GM19035 (cell line): ENCODE data around the gene KRT28.

Source experiments
- ATAC-seq: cut with Tn5 transposase; IDR thresholded peaks from one replicate; pipeline ENCODE4 v1.9.1; 2021; ENCODE audit not compliant: unreplicated experiment

KRT28 gene

GRCh38 chr17:40799859-40800258 is at the start of gene KRT28:
TSS of gene KRT28 (minus strand) at chr17:40799959. CDS start at chr17:40799893, 66 bp downstream.
- no peak for ATAC-seq

- no peak for ATAC-seq
Observed at GRCh38 chr17:40848583-40849235, 49.0 kb upstream of the KRT28 start.

DNA sequence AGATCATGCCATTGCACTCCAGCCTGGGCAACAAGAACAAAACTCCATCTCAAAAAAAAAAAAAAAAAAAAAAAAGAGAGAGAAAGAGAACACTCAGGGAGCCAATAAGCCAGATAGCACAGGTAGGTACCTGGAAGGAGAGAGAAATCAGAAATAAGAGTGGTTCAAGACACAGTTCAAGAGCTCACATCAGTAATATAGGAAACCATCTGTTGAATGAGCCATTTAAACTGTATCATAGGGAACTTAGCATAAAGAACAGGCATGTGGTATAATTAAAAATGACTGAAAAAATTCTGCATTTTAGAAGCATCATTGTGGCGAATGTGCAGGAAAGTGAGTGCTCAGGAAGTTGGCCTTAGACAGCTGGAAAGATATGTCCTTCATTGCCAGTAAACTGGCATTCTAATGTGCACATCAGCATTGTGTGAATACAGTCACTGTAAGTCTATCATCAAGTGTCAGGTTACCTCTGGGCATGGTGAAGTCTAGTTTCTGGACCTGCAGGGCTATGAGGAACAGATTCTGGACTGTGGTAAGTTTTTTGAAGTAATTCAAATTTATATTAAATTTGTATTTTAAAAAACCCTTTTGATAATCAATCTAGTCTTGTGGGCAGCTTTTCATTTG is 46.9 kb upstream of the KRT28 start:
- no peak for ATAC-seq

GRCh38 chr17:40844671-40845107 is 44.9 kb upstream of the KRT28 start:
- ATAC-seq: no peak

DNA sequence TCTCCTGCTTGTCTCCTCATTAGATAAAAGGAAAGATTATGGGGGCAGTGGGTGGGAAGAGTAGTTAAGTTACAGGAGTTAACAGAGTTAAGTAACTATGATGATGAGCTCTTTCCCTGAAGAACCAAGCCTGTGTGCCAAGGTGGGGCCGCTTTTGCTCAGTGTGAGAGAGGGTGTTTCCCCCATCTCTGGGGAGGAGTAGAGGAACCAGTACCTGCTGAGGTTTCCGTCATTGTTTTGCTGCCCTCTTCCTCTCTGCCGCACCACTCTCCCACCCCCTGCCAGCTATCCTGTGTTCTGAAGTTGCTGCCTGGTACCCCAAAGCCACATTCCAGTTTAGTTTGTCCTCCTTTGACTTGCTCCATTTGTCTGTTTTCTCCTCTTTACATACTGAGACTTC is 43.5 kb upstream of the KRT28 start:
- no peak for ATAC-seq

DNA sequence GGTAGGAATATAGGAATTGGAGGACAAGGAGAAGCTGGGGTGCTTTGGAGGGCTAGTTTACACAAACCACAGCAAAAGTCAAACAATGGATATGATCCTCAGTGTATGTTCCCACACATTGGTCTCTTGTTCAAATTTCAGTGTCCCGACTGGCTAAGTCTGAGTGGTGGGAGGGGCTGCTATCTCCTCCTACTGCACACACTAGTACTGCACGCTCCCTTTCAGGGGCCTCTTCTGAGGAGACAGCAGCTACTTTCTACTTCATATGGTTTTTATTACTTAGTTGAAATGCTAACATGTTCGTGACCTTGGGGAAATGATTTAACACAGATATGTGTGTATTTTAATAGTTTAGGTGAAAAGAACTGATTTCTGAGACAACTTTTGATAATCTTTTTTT is 41.5 kb upstream of the KRT28 start:
- no peak for ATAC-seq

- no peak for ATAC-seq
Observed at GRCh38 chr17:40839194-40839593, 39.4 kb upstream of the KRT28 start.

DNA sequence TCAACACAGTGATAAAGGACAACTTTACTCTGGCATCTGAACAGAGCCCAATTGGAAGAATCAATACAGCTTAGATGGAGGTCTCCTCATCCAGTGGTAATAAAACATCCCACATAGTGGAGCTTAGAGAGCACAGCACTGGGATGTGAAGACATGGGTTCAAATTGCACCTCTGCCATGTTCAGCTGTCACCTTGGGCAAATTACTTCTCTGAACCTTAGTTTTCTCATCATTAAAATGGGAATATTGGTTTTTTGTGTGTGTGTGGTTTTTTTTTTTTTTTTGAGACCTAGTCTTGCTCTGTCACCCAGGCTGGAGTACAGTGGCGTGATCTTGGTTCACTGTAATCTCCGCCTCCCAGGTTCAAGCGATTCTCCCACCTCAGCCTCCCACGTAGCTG is 36.3 kb upstream of the KRT28 start:
- no peak for ATAC-seq

GRCh38 chr17:40833882-40834281 is 34.1 kb upstream of the KRT28 start:
- ATAC-seq: no peak

- ATAC-seq: no peak
Observed at GRCh38 chr17:40832840-40833239, 33.1 kb upstream of the KRT28 start.

DNA sequence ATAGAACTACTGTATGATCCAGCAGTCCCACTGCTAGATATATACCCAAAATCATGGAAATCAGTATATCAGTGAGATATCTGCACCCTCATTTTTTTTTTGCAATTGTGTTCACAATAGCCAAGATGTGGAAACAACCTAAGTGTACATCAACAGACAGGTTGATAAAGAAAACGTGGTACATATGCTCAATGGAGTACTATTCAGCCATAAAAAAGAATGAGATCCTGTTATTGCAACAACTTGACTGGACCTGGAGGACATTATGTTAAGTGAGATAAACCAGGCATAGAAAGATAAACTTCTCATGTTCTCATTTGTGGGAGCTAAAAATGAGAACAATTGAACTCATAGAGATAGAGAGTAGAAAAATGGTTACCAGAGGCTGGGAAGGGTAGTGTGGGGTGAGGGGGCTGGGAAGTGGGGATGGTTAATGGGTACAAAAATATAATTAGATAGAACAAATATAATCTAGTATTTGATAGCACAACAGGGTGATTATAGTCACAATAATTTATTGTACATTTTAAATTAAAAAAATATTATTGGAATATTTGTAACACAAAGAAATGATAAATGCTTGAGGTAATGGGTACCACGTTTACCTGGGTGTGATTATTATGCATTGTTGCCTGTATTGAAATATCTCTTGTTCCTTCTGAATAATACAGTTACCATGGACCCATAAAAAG is 30.5 kb upstream of the KRT28 start:
- ATAC-seq: no peak

DNA sequence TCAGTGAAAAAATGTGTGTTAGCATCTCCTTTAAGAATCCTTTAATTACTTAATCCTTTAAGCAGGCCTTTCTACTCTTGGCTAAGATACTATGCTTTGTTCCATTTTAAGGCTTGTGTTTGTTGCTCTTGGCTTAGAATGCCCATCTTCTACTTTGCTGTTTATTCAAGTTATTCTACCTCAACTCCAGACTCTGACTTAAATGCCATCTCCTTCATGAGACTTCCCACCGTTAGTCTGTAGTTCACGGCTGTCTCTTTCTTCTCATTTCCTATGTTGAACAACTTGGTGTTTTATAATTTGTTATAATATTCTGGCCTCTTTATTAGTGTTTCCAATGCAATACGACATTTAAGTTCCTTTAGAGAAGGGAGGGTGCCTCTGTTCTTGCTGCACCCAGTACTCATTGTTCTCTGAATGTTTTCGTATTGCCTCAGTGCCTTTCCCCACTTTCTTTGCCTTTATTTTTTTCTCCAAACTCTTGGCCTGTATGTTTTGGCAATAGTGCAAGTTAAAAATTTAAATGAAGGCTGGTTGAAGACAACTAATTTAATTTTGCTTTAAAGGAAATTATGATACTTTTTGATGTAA is 28.8 kb upstream of the KRT28 start:
- no peak for ATAC-seq

DNA sequence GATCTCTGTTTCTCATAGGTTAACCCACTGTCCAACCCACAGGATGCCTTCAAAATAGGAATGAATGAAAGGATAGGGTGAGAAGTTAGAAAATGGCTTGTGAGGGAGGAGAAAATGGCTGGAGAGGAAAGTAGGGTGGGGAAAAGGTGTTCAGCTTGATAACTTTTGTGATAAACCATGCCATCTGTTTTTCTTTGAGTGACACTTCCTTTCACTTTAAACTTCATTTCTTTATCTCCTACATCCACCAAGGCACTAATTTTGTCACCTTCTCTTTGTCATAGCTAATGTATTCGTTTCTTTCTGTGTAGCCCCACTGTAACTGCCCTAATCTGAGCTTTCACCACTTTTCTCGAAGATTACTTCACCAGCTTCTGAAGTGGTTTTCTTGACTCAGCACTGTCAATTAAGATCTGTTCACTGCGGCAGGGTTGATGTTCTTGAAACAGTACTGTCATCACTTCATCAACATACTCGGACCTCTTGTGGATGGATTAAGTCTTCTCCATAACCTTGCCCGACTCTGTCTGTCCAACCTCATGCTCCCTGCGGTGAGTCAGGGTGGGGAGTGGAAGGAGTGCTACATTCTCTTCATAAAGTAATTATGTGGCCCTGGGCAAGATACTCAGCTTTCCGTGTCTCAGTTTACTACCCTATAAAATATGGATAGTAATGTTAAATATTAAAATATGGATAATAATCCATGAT is 28.1 kb upstream of the KRT28 start:
- ATAC-seq: no peak

DNA sequence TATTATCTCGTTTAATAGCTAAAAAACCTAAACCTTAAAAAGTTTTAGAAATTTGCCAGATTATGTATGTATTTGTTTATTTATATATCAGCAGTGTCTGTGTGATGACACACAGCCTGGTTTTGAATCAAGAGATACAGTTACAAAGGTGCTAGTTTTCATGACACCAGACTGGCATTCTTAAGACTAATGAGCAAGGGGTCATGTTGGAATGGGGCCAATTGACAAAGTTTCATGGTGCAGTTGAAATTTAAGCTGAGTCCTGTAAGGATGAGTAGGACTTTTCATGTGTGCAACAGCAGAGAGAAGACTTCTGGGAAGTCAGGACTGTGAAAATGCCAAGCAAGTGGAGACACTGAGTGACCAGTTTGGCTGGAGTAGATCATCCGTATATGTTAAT is 25.8 kb upstream of the KRT28 start:
- no peak for ATAC-seq

- no peak for ATAC-seq
Observed at GRCh38 chr17:40824015-40824832, 24.5 kb upstream of the KRT28 start.

DNA sequence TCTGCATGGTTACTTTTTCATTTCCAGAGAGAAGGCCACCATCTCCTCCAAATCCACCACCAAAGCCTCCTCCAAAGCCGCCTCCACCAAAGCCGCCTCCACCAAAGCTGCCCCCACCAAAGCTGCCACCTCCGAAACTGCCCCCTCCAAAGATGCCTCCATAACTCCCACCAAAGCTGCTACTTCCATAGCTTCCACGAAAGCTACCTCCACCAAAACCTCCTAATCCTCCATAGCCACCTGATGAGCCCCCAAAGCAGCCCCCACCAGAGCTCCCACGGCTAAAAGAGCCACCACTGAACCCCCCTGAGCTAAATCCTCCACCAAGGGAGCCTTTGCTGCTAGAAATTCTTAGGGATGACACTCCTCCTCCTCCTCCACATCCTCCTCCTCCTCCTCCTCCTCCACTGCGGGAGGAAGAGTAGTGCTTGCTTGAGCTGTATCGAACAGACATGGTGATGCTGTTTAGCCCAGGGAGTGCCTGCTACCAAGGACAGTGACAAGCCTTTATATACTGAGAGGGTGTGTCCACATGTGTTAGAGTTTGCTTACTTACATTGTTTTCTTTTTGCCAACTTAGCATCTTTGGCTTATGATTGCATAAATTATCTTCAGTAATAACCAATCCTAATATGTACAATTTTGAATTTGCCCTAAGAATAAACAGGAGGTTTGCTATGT is 22.5 kb upstream of the KRT28 start, which contains the start of gene KRT10:
KRT10 (minus strand) TSS at position 483 of the 681 bp plus-strand sequence; CDS start at position 454, 29 bp downstream.
- no peak for ATAC-seq

DNA sequence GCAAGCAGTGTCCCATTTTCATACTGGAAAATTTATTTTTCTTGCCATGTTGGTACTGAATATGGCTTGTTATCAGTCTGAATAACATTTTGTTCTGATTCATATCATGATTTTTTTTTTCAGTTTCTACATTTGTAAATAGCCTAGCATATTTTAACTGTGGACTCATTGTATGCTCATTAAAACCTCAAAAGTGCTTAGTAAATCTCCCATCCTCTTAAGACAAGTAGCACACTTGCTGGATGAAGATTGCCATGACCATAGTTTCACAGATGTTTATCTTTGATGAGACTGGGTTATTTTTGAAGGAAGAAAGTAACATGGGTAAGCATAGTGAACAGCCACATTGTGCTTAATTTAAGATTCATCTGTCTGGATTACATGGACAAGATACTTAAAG is 21.8 kb upstream of the KRT28 start:
- no peak for ATAC-seq

DNA sequence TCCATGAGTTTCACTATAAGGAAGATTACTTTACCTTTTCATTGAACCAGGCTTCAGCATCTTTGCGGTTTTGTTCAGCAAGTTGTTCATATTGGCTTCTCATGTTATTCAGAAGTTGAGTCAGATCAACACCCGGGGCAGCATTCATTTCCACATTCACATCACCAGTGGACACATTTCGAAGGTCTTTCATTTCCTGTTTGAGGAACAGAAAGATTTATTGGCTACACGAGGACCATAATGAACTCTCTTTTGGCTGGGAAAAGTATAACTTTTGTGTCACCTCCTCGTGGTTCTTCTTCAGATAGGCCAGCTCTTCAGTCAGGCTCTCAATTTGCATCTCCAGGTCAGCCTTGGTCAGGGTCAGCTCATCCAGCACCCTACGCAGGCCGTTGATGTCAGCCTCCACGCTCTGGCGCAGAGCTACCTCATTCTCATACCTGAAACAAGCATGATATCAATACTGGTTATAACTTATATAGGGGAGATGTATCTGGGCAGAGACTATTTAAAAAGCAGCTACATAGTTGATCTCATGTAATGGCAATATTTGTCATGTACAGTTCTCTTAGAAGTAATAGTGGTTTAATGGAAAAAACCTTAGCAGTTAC is 20.6 kb upstream of the KRT28 start:
- no peak for ATAC-seq

DNA sequence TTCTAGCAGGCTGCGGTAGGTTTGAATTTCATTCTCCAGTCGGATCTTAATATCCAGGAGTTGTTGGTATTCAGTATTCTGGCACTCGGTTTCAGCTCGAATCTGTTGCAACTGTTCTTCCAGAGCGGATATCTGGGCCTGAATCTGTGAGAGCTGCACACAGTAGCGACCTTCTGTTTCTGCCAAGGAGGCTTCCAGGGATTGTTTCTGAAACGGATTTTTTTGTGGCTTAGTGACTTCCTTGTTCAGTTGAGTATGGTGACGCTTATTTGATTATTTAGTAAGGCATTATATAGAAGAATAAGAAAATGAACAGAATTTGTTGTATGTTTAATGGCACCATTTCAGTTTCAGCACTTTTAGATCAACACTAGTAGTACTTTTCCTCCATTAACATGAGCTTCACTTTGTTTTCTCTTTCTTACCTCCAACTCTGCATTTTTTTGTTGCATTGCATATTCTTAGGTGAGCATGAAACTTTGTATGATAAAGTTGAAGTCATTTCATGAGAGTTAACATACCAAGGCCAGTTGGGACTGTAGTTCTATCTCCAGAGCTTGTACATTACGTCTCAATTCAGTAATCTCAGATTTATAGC is 19.9 kb upstream of the KRT28 start:
- ATAC-seq: no peak
